Measurements from ENCODE around the gene MYO1A. TPM values are rescaled to one million over a fixed set of nuclear protein-coding genes. Genes with fewer than 3 reads are reported as not detected.
A peak's percentile ranks its signal among the peaks of the same experiment; 100 is the strongest.

Gene MYO1A
- total RNA-seq, 1 donor, result 0.09 TPM

- no peak for DNase-seq (ENCODE audit: low read depth)
- no peak for TF ChIP-seq CTCF (IDR thresholded peaks at IDR 0.05; ENCODE audit: insufficient read depth, low read length)
- H3K4me3 ChIP-seq (ENCODE audit: low read depth, low read length), result no peak overlapping the region
These were observed 55.6 kb downstream of the MYO1A start for GRCh38 chr12:56994231-56994746.

- no peak overlapping the region for H3K4me3 ChIP-seq (ENCODE audit: low read depth, low read length)
- no peak for DNase-seq (ENCODE audit: low read depth)
- TF ChIP-seq CTCF (IDR thresholded peaks at IDR 0.05; ENCODE audit: insufficient read depth, low read length), result no peak
These were observed 56.6 kb downstream of the MYO1A start for GRCh38 chr12:56993346-56993745.

GRCh38 chr12:56991319-56992246 lies 58.3 kb downstream of the MYO1A start:
- H3K4me3 ChIP-seq (ENCODE audit: low read depth, low read length), result no peak overlapping the region
- DNase-seq (ENCODE audit: low read depth), result peak; percentile 17
- TF ChIP-seq CTCF (IDR thresholded peaks at IDR 0.05; ENCODE audit: insufficient read depth, low read length), result no peak

- H3K4me3 ChIP-seq (ENCODE audit: low read depth, low read length), result no peak overlapping the region
- no peak for DNase-seq (ENCODE audit: low read depth)
- no peak for TF ChIP-seq CTCF (IDR thresholded peaks at IDR 0.05; ENCODE audit: insufficient read depth, low read length)
These were observed 59.1 kb downstream of the MYO1A start for GRCh38 chr12:56990648-56991318.

GRCh38 chr12:56989861-56990610 lies 59.9 kb downstream of the MYO1A start:
- no peak for TF ChIP-seq CTCF (IDR thresholded peaks at IDR 0.05; ENCODE audit: insufficient read depth, low read length)
- H3K4me3 ChIP-seq (ENCODE audit: low read depth, low read length), result no peak overlapping the region
- DNase-seq (ENCODE audit: low read depth), result no peak

- no peak overlapping the region for H3K4me3 ChIP-seq (ENCODE audit: low read depth, low read length)
- DNase-seq (ENCODE audit: low read depth), result peak; percentile 34
- no peak for TF ChIP-seq CTCF (IDR thresholded peaks at IDR 0.05; ENCODE audit: insufficient read depth, low read length)
These were observed 61.7 kb downstream of the MYO1A start for GRCh38 chr12:56988207-56988739.

Measured in fibroblast of the aortic adventitia (primary cell).